Measurements from ENCODE around the gene ADAMTS15.

DNA sequence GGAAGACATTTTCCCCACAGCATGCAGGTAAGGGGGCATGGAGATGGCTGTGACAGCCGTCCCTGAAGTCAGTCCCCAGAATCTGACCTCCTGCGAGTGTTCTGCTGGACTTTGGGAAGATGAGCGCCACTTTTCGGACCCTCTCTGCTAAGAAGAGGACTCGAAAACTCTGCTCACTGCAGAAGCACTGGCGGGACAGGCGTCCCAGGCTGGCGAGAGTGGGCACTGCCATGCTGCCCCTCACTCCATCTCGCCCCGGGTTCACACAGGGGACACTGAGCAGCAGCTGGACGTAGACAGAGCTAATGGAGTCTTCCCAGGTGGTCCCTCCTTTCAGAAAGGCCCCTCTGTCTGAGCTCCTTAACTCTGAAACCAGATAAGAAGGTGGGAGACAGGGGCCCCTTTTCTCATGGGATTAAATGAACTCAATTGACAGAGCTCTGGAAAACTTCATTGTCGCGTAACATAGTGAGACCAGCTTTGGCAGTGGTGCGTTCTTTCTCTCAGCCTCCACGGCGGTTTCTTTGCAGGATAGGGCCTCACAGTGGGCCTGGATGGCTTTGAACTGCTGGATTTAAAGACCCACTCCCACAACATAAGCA is 24.8 kb upstream of the ADAMTS15 start:
- TF ChIP-seq, protein P1, sequence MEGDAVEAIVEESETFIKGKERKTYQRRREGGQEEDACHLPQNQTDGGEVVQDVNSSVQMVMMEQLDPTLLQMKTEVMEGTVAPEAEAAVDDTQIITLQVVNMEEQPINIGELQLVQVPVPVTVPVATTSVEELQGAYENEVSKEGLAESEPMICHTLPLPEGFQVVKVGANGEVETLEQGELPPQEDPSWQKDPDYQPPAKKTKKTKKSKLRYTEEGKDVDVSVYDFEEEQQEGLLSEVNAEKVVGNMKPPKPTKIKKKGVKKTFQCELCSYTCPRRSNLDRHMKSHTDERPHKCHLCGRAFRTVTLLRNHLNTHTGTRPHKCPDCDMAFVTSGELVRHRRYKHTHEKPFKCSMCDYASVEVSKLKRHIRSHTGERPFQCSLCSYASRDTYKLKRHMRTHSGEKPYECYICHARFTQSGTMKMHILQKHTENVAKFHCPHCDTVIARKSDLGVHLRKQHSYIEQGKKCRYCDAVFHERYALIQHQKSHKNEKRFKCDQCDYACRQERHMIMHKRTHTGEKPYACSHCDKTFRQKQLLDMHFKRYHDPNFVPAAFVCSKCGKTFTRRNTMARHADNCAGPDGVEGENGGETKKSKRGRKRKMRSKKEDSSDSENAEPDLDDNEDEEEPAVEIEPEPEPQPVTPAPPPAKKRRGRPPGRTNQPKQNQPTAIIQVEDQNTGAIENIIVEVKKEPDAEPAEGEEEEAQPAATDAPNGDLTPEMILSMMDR (IDR thresholded peaks at IDR 0.05), result no peak
- TF ChIP-seq POLR2A (IDR thresholded peaks at IDR 0.05; ENCODE audit: low read depth) (no peak), POLR2AphosphoS5 (IDR thresholded peaks at IDR 0.05) (no peak), EP300 (IDR thresholded peaks at IDR 0.05) (no peak)
